Measurements from ENCODE around the gene SNUPN. TPM values are rescaled to one million over a fixed set of nuclear protein-coding genes. Genes with fewer than 3 reads are reported as not detected.

Gene SNUPN
- total RNA-seq, 1 experiment from 2014 or later: 28.0 TPM

DNA sequence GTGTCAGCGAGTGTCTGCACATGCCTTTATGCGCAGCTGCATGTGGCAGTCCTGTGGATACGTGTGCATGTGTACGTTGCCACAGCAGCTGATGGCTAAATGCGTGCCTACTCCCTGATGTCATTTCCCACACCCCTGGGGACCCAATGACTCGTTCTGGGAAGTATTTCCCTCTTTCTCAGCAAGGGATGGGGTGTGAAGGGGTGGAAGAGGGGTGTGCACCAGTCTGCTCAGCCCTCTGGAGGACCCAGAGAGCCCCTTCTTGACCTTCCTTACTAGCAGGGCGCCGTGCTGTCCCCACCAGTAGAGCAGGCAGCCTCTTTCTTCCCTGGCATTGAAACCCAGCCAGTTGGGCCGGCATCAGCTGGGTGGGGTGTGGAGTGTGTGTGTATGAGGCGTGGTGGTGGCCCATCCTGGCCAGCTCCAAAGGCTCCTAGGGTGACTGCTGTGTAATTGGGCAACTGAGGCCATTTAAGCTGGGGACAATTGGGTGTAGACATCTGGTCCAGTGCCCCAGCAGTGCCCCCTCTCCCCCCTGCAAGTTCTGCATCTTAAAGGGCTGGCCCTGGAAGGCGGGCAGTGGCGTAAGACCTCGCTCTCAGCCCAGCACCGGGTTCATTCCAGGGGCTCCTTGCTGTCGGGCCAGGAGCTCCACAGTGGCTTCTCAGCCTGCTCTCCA lies 41.4 kb upstream of the SNUPN start:
- CTCF ChIA-PET: interaction anchor here (0.6 to 1.8 kb wide), 6 partner anchors 8 to 215 kb away, joined by 3 to 8 read pairs (median 5); partner anchors contain the start of genes SIN3A and SNX33
- Mint-ChIP-seq H3K9me3 (ENCODE audit: low read depth, unreplicated experiment) (no peaks in the 10 kb centered on the region), H3K27me3 (ENCODE audit: unreplicated experiment) (no peaks in the 10 kb centered on the region), H3K36me3 (ENCODE audit: insufficient read depth, unreplicated experiment) (peaks cover 26% of the 10 kb centered on the region), H3K4me1 (ENCODE audit: low read depth, unreplicated experiment) (peaks cover 68% of the 10 kb centered on the region), H3K4me3 (ENCODE audit: low read depth, unreplicated experiment) (peak overlapping the region; percentile 39), H3K27ac (ENCODE audit: unreplicated experiment) (peak overlapping the region; percentile 98)
- TF ChIP-seq, protein P1, sequence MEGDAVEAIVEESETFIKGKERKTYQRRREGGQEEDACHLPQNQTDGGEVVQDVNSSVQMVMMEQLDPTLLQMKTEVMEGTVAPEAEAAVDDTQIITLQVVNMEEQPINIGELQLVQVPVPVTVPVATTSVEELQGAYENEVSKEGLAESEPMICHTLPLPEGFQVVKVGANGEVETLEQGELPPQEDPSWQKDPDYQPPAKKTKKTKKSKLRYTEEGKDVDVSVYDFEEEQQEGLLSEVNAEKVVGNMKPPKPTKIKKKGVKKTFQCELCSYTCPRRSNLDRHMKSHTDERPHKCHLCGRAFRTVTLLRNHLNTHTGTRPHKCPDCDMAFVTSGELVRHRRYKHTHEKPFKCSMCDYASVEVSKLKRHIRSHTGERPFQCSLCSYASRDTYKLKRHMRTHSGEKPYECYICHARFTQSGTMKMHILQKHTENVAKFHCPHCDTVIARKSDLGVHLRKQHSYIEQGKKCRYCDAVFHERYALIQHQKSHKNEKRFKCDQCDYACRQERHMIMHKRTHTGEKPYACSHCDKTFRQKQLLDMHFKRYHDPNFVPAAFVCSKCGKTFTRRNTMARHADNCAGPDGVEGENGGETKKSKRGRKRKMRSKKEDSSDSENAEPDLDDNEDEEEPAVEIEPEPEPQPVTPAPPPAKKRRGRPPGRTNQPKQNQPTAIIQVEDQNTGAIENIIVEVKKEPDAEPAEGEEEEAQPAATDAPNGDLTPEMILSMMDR (IDR thresholded peaks at IDR 0.05; ENCODE audit: unreplicated experiment): no peak
- intact Hi-C loops (cut with micrococcal nuclease; ENCODE audit: unreplicated experiment): no loop called here
- peak; percentile 84 for DNase-seq
- TSS peak; percentile 63 for BruUV-seq (replicated peaks)

DNA sequence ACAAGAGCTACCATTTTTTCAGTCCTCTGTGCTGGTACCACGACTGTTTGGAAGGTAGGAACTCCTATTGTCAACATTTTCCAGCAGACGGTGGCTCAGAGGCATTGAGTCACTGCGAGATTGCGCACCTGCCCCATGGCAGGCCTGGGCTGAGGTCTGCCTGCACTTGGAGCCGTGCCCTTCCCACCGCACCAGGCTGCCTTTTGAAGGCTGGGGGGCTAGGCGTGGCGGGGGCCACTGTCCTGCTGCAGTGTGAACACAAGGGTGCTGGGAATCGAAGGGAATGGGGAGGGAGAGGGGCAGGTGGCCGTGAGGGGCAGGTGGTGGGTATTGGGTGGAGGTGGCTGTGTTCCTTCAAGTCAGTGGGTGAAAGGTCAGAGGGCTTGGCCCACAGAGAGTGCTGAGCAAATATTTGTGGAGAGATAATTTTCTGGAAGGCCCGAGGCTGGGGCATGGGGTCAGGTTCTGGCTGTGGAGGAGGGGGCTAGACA lies 38.5 kb upstream of the SNUPN start:
- TF ChIP-seq, protein P1 (IDR thresholded peaks at IDR 0.05; ENCODE audit: unreplicated experiment): no peak
- intact Hi-C loops (cut with micrococcal nuclease; ENCODE audit: unreplicated experiment): no loop called here
- Mint-ChIP-seq H3K4me1 (ENCODE audit: low read depth, unreplicated experiment) (peaks cover 80% of the 10 kb centered on the region), H3K27me3 (ENCODE audit: unreplicated experiment) (no peaks in the 10 kb centered on the region), H3K36me3 (ENCODE audit: insufficient read depth, unreplicated experiment) (peaks cover 32% of the 10 kb centered on the region), H3K27ac (ENCODE audit: unreplicated experiment) (peak overlapping the region; percentile 79), H3K4me3 (ENCODE audit: low read depth, unreplicated experiment) (peak overlapping the region; percentile 23), H3K9me3 (ENCODE audit: low read depth, unreplicated experiment) (no peaks in the 10 kb centered on the region)
- no peak for DNase-seq
- CTCF ChIA-PET: interaction anchor here (1.6 kb wide), 1 partner anchor 31 kb away, joined by 3 read pairs; no protein-coding TSS in a partner anchor
- BruUV-seq (replicated peaks): no TSS peak

DNA sequence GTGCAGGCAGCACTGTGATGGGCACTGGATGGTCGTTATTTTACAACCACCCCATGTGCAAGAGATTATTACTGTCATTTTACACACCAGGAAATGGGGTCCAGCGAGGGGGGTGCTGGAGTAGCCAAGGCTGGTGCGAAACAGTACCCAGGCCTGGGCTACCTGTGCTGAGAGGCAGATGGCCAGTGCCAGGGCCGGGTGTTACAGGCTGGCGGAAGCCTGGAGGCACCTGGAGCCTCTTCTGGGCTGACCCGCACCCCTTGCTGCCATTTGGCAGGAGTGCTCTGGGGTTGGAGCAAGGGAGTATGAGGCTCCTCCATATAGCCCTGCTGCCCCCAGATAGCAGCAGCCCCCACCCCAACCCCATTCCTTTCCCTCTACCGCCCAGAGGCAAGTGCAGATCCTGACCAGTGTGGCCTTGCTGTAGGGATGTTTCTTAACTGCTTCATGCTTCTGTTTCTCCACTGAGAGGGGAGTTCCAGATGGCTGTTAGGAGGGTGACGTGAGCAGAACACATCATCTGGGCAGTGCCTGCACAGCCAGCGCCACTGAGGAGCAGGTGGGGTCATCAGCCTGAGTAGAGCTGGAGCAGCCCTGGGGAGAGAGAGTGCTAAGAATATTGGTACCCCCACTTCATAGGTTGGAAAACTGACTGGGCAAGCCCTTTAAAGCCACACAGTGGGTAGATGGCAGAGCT lies 37.4 kb upstream of the SNUPN start:
- H3K36me3 Mint-ChIP-seq (ENCODE audit: insufficient read depth, unreplicated experiment): peaks cover 37% of the 10 kb centered on the region
- H3K4me1 Mint-ChIP-seq (ENCODE audit: low read depth, unreplicated experiment): peaks cover 76% of the 10 kb centered on the region
- BruUV-seq (replicated peaks): no TSS peak
- no peak overlapping the region for H3K4me3 Mint-ChIP-seq (ENCODE audit: low read depth, unreplicated experiment)
- intact Hi-C loops (cut with micrococcal nuclease; ENCODE audit: unreplicated experiment): no loop called here
- DNase-seq: no peak
- no peaks in the 10 kb centered on the region for H3K27me3 Mint-ChIP-seq (ENCODE audit: unreplicated experiment)
- CTCF ChIA-PET: interaction anchor here (1.6 kb wide), 1 partner anchor 32 kb away, joined by 3 read pairs; no protein-coding TSS in a partner anchor
- no peak overlapping the region for H3K27ac Mint-ChIP-seq (ENCODE audit: unreplicated experiment)
- TF ChIP-seq, protein P1 (IDR thresholded peaks at IDR 0.05; ENCODE audit: unreplicated experiment): no peak
- no peaks in the 10 kb centered on the region for H3K9me3 Mint-ChIP-seq (ENCODE audit: low read depth, unreplicated experiment)

DNA sequence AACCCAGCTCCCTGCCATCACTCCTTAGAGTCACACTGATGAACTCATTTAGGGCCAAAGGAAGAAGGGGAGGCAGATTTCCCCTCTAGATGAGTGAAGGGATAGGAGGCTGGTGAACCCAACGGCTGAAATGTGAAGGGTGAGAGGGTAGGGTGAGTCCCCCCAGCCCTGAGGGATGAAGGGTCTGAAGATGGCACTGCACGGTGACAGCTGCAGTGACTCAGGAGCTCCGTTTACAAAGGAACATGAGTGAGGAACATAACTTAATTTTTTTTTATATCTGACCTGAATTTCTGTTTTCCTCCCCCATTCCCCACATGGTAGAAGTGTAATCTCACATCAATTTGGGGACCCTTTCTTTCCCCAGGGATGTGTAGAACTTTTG lies 36.2 kb upstream of the SNUPN start:
- no TSS peak for BruUV-seq (replicated peaks)
- H3K9me3 Mint-ChIP-seq (ENCODE audit: low read depth, unreplicated experiment): no peaks in the 10 kb centered on the region
- CTCF ChIA-PET: interaction anchor here (0.6 to 1.4 kb wide), 7 partner anchors 10 to 466 kb away, joined by 3 to 6 read pairs (median 4); partner anchors contain the start of gene SNX33
- peaks cover 64% of the 10 kb centered on the region for H3K4me1 Mint-ChIP-seq (ENCODE audit: low read depth, unreplicated experiment)
- peaks cover 37% of the 10 kb centered on the region for H3K36me3 Mint-ChIP-seq (ENCODE audit: insufficient read depth, unreplicated experiment)
- intact Hi-C loops (cut with micrococcal nuclease; ENCODE audit: unreplicated experiment): no loop called here
- H3K27ac Mint-ChIP-seq (ENCODE audit: unreplicated experiment): peak overlapping the region; percentile 62
- no peak overlapping the region for H3K4me3 Mint-ChIP-seq (ENCODE audit: low read depth, unreplicated experiment)
- H3K27me3 Mint-ChIP-seq (ENCODE audit: unreplicated experiment): no peaks in the 10 kb centered on the region
- TF ChIP-seq, protein P1 (IDR thresholded peaks at IDR 0.05; ENCODE audit: unreplicated experiment): no peak
- no peak for DNase-seq
